Astrocyte of the spinal cord (primary cell): ENCODE data around the gene HDAC8.
A peak's percentile ranks its signal among the peaks of the same experiment; 100 is the strongest.

Experiments
- DNase-seq: peaks from one replicate; pipeline ENCODE4 v3.0.0; 2011; ENCODE audit warnings: low read depth, low spot score
- H3K4me3 ChIP-seq: 2 replicates; pipeline ENCODE4 v1.5.1; 2011; ENCODE audit warnings: low read depth, mild to moderate bottlenecking, low read length, moderate library complexity
- in situ Hi-C: cut with HindIII; loops from 2 replicates; pipeline ENCODE4 v1.10.0; 2017; ENCODE audit warnings: low sequenced_read_pairs
- TF ChIP-seq, protein P1 (sequence below): IDR thresholded peaks from 2 replicates; pipeline ENCODE4 v1.5.1; 2012; ENCODE audit warnings: low read depth, mild to moderate bottlenecking, low read length, inconsistent platforms

The HDAC8 gene

DNA sequence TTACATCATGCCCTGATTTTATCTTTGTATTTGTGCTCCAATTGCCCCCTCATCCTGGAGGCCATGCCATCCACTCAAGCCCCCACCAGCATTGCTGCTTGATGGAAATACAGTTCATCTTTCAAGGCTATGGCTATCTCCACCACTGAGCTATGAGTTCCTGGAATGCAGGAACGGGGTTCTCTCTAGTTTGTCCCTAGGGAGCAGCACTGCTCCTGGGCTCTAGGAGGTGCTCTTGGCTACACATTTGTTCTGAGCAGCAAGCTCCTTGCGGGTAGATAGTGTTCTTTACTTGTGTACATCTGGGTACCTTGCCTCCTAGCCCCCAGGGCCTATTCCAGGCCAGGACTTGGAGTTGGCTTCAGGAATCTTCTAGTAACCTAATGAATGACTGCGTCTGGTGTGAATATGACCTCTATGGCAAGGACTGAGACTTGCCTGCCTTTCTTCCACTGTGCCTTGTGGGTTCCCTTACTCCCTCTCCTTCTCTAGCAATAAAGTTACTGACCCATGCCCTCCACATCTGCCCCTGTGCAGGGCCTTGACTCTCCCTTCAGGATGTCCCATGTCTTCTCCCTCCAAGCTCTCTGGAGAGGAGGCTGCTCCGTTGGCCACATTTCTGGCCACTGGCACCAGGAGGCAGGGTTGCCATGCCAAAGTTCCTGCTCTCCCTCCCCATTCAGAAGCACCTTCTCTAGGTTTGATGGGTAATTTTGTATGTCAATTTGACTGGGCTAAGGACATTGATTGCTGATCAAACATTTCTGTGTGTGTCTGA, 274.5 kb downstream of the HDAC8 start:
- TF ChIP-seq, protein P1, sequence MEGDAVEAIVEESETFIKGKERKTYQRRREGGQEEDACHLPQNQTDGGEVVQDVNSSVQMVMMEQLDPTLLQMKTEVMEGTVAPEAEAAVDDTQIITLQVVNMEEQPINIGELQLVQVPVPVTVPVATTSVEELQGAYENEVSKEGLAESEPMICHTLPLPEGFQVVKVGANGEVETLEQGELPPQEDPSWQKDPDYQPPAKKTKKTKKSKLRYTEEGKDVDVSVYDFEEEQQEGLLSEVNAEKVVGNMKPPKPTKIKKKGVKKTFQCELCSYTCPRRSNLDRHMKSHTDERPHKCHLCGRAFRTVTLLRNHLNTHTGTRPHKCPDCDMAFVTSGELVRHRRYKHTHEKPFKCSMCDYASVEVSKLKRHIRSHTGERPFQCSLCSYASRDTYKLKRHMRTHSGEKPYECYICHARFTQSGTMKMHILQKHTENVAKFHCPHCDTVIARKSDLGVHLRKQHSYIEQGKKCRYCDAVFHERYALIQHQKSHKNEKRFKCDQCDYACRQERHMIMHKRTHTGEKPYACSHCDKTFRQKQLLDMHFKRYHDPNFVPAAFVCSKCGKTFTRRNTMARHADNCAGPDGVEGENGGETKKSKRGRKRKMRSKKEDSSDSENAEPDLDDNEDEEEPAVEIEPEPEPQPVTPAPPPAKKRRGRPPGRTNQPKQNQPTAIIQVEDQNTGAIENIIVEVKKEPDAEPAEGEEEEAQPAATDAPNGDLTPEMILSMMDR = peak; percentile 40
- DNase-seq = no peak
- no peak overlapping the region for H3K4me3 ChIP-seq
- in situ Hi-C loops = no loop called here

DNA sequence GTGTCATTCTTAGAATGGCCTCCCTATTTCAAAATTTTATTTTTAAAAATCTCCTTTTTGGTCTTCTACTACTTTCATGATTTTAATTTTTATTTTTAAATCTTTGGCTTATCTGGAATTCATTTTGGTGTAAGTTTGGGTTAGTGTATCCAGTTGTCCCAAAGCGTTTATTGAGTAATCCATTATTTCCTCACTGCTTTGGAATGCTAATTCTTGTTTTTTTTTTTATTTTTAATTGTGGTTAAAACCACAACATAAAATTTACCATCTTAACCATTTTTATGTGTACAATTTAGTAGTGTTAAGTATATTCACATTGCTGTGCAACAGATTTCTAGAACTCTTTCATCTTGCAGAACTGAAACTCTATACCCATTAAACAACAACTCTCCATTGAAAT, 275.7 kb downstream of the HDAC8 start:
- H3K4me3 ChIP-seq = no peak overlapping the region
- in situ Hi-C loops = no loop called here

GRCh38 chrX:72295745-72296144, 276.9 kb downstream of the HDAC8 start:
- in situ Hi-C loops = no loop called here
- no peak overlapping the region for H3K4me3 ChIP-seq
- TF ChIP-seq, protein P1 = no peak
- DNase-seq = no peak

More for the DNA sequence above, 275.7 kb downstream of the HDAC8 start:
- DNase-seq = no peak
- TF ChIP-seq, protein P1 = no peak

DNA sequence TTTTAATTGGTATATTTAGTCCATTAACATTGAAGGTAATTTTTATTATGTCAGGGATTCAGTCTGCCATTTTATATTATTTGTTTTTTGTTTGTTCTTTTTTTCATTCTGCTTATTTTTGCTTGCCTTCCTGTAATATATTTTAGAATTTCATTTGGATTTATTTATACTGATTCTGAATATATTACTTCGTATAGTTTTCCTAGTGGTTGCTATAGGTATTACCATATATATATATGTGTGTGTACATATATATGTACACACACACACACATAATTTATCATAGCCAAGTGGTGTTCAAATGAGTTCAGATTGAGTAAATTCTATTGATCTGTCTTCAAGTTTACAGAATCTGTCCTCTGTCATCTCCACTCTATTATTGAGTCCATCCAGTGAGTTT, 278.1 kb downstream of the HDAC8 start:
- no peak overlapping the region for H3K4me3 ChIP-seq
- DNase-seq = no peak
- TF ChIP-seq, protein P1 = no peak
- in situ Hi-C loops = no loop called here

DNA sequence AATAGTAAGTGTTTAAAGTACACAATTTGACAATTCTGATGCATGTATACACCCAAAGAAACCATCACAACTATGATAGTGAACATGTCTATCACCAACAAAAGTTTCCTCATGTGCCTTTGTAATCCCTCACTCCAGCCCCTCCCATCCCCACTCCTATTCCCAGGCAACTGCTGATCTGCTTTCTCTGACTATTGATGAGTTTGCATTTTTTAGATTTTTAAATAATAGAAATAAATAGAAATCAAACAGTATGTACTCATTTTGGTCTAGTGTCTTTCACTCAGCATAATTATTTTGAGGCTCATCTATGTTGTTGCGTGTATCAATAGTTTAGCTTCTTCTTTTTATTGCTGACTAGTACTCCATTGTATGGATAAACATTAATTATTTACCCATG, 290.3 kb downstream of the HDAC8 start:
- DNase-seq = no peak
- TF ChIP-seq, protein P1 = no peak
- in situ Hi-C loops = no loop called here
- no peak overlapping the region for H3K4me3 ChIP-seq

- DNase-seq = no peak
- in situ Hi-C loops = no loop called here
- no peak overlapping the region for H3K4me3 ChIP-seq
- TF ChIP-seq, protein P1 = no peak
Observed at GRCh38 chrX:72280321-72280845, 292.3 kb downstream of the HDAC8 start.
